ENCODE measurements around the gene SEC23IP. TPM values are rescaled to one million over a fixed set of nuclear protein-coding genes. Genes with fewer than 3 reads are reported as not detected.

The SEC23IP gene
- total and polyA plus RNA-seq, 8 donors, result 5.5 to 32.8 (median 18.5) TPM

GRCh38 chr10:119893845-119894427, 1.4 kb downstream of the SEC23IP start:
- Histone ChIP-seq H3K27ac (no peak overlapping the region), H3K27me3 (no peaks in the 10 kb centered on the region), H3K4me3 (peak overlapping the region in 2 of 4 donors; percentile 71 to 93), H3K36me3 (peaks cover 0 to 5% (median 4%) of the 10 kb centered on the region in 3 donors), H3K4me1 (peaks cover 24 to 39% (median 38%) of the 10 kb centered on the region in 3 donors), H3K9me3 (no peaks in the 10 kb centered on the region)
- no peak for DNase-seq
- ATAC-seq, result no peak
- intact Hi-C loops (cut with DNase I), result no loop called here
- FAIRE-seq, result no peak
- no peak for TF ChIP-seq CTCF (IDR thresholded peaks at IDR 0.05)
- WGBS, 2 donors, result 63 to 69% methylated on average over 3 of the region's 3 CpGs

DNA sequence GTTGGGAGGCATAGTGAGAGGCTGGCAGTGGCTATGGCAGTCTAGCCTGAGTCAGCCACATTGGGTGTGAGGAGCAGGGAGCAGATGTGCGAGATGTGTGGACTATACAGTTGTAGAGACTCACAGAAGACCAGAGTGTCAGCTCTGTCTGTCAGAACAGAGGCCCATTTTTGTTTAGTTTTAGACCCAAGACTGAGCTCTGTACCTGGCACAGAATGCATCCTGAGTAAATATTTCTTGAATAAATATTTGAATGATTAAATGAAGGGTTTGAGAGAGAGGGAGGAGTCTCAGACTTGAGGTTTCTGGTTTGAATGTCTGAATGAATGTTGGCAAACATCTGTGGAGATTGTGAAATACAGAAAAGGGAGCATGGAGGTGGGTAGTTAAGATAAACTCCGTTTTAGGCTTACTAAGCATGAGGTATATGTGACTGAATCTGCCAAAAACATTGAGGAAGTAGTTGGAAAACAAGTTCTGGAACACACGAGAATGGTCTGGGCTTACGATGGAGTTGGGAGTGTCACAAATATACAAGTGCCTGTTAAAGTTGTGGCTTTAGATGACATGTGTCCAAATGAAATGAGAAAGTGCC, 3.6 kb downstream of the SEC23IP start:
- ATAC-seq, result peak; percentile 57 to 68 (median 62)
- intact Hi-C loops (cut with DNase I), result no loop called here
- H3K36me3 ChIP-seq, result peaks cover 0 to 5% (median 4%) of the 10 kb centered on the region in 3 donors
- H3K27ac ChIP-seq, result peak overlapping the region in 3 of 4 donors; percentile 25 to 86 (median 75)
- no peak for FAIRE-seq
- 4 to 6% methylated on average over 4 of the region's 4 CpGs for WGBS, 2 donors
- no peaks in the 10 kb centered on the region for H3K9me3 ChIP-seq
- peaks cover 24 to 42% (median 38%) of the 10 kb centered on the region in 3 donors for H3K4me1 ChIP-seq
- H3K4me3 ChIP-seq, result peak overlapping the region in 1 of 4 donors; percentile 6
- peak in 3 of 6 donors; percentile 29 to 38 (median 31) for DNase-seq
- no peaks in the 10 kb centered on the region for H3K27me3 ChIP-seq
- TF ChIP-seq CTCF (IDR thresholded peaks at IDR 0.05), result no peak

GRCh38 chr10:119896937-119897770, 4.6 kb downstream of the SEC23IP start:
- Histone ChIP-seq H3K27ac (peak overlapping the region in 3 of 4 donors; percentile 41 to 86 (median 75)), H3K4me1 (peaks cover 24 to 42% (median 38%) of the 10 kb centered on the region in 3 donors), H3K4me3 (peak overlapping the region in 1 of 4 donors; percentile 6), H3K36me3 (peaks cover 0 to 5% (median 4%) of the 10 kb centered on the region in 3 donors), H3K27me3 (no peaks in the 10 kb centered on the region), H3K9me3 (no peaks in the 10 kb centered on the region)
- DNase-seq, result peak; percentile 25 to 77 (median 60)
- no peak for FAIRE-seq
- peak in 3 of 4 donors; percentile 11 to 24 (median 14) for ATAC-seq
- WGBS, 2 donors, result 24 to 26% methylated on average over 9 of the region's 9 CpGs
- TF ChIP-seq CTCF (IDR thresholded peaks at IDR 0.05), result no peak
- intact Hi-C loops (cut with DNase I), result no loop called here

GRCh38 chr10:119898577-119898976, 6.0 kb downstream of the SEC23IP start:
- intact Hi-C loops (cut with DNase I), result no loop called here
- no peak for DNase-seq
- no peak overlapping the region for H3K4me3 ChIP-seq
- ATAC-seq, result no peak
- no peak for FAIRE-seq
- H3K36me3 ChIP-seq, result peaks cover 0 to 13% (median 10%) of the 10 kb centered on the region in 3 donors
- WGBS, 2 donors, result 88 to 90% methylated on average over 4 of the region's 4 CpGs
- no peaks in the 10 kb centered on the region for H3K27me3 ChIP-seq
- no peaks in the 10 kb centered on the region for H3K9me3 ChIP-seq
- no peak for TF ChIP-seq CTCF (IDR thresholded peaks at IDR 0.05)
- H3K27ac ChIP-seq, result no peak overlapping the region
- peaks cover 24 to 42% (median 37%) of the 10 kb centered on the region in 3 donors for H3K4me1 ChIP-seq
